ENCODE measurements around the gene IL17RD.
A peak's percentile ranks its signal among the peaks of the same experiment; 100 is the strongest.

Gene IL17RD

DNA sequence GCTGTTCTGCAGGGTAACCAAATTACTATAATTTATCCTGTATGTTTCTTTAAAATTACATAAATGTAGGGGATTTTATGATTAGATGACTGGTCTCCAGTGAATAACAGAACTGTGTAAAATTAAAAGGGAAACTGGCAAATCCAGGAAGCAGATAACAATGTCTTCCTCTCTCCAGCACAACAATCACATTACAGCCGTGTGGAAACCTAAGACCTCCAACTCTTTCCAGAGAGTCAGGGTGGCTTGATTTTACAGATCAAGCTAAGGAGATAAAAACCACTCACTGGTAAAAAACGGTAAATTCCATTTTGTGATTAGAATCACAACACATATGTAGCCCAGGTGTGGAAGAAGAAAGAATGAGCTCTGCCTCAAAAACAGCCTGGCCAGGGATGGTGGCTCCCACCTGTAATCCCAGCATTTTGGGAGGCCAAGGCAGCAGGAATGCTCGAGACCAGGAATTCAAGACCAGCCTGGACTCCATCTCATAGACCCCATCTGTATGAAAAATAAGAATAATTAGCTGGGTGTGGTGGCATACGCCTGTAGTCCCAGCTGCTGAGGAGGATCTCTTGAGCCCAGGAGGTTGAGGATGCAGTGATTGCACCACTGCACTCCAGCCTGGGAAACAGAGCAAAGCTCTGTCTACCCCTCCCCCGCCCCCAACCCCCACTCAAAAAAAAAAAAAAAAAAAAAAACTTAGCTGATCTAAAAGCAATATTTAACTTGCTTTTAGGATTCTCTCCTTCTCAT lies 29.0 kb downstream of the IL17RD start:
- H3K27me3 ChIP-seq (ENCODE audit: insufficient read depth, low read length): no peaks in the 10 kb centered on the region
- H2AFZ ChIP-seq (ENCODE audit: insufficient read depth, low read length, poor library complexity): no peak overlapping the region
- H3K4me1 ChIP-seq (ENCODE audit: control insufficient read depth in 1 of 2, insufficient read depth in 2 of 2, low read length in 2 of 2): peaks cover 2% of the 10 kb centered on the region in 2 experiments
- H2BK12ac ChIP-seq (ENCODE audit: low read length): no peak overlapping the region
- DNase-seq: no peak
- H2BK5ac ChIP-seq (ENCODE audit: low read depth, low read length, poor library complexity): no peak overlapping the region
- H3K4ac ChIP-seq (ENCODE audit: low read depth, low read length): no peak overlapping the region
- no peak overlapping the region for H2BK120ac ChIP-seq (ENCODE audit: insufficient read depth, low read length, poor library complexity)
- WGBS (ENCODE audit: extremely low coverage, insufficient coverage, insufficient read length): no CpG with 5 or more reads among the region's 5 CpGs
- H3K9ac ChIP-seq (ENCODE audit: low read length): no peak overlapping the region
- H3K4me2 ChIP-seq (ENCODE audit: low read length): no peak overlapping the region
- no peak overlapping the region for H3K18ac ChIP-seq (ENCODE audit: low read length)
- H3K79me1 ChIP-seq (ENCODE audit: low read length): peaks cover 2% of the 10 kb centered on the region
- no peak overlapping the region for H4K91ac ChIP-seq (ENCODE audit: low read depth, low read length)
- H4K8ac ChIP-seq (ENCODE audit: low read depth, low read length): no peak overlapping the region
- H3K4me3 ChIP-seq (ENCODE audit: low read depth, low read length): no peak overlapping the region
- no peak overlapping the region for H3K27ac ChIP-seq (ENCODE audit: low read depth, low read length)
- H3K79me2 ChIP-seq (ENCODE audit: control insufficient read depth, insufficient read depth, low read length, poor library complexity): no peaks in the 10 kb centered on the region
- no peak overlapping the region for H2AK5ac ChIP-seq (ENCODE audit: low read length)
- no peak overlapping the region for H4K12ac ChIP-seq (ENCODE audit: low read depth, low read length)
- no peaks in the 10 kb centered on the region for H3K9me3 ChIP-seq (ENCODE audit: insufficient read depth, low read depth, low read length)
- H3K23ac ChIP-seq (ENCODE audit: low read length): no peak overlapping the region
- H3K36me3 ChIP-seq (ENCODE audit: control insufficient read depth in 1 of 2, insufficient read depth in 2 of 2, low read length in 2 of 2): no peaks in the 10 kb centered on the region
- no peak overlapping the region for H3K14ac ChIP-seq (ENCODE audit: low read length)

DNA sequence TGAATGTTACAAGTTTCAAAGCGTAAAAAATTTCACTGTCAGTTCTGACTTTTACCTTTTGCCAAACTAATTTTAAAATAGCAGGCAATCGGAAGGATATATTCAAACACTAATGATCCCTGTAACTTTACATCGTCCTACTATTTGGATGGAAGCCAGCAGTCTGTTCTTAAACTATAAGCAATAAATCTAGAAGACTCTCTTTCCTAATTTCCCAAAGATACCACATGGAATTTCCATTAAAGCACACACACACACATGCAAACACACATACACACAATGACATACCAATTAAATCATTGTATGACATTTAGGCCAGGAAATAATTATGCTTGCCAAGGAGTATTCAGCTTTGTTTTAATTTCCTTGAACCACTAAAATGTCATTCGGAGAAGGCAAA lies 32.0 kb downstream of the IL17RD start:
- Histone ChIP-seq H4K12ac (ENCODE audit: low read depth, low read length) (no peak overlapping the region), H3K4ac (ENCODE audit: low read depth, low read length) (no peak overlapping the region), H2AFZ (ENCODE audit: insufficient read depth, low read length, poor library complexity) (no peak overlapping the region), H3K36me3 (ENCODE audit: control insufficient read depth in 1 of 2, insufficient read depth in 2 of 2, low read length in 2 of 2) (no peaks in the 10 kb centered on the region), H3K79me2 (ENCODE audit: control insufficient read depth, insufficient read depth, low read length, poor library complexity) (no peaks in the 10 kb centered on the region), H3K9ac (ENCODE audit: low read length) (no peak overlapping the region), H3K4me2 (ENCODE audit: low read length) (no peak overlapping the region), H3K9me3 (ENCODE audit: insufficient read depth, low read depth, low read length) (no peaks in the 10 kb centered on the region), H3K27me3 (ENCODE audit: insufficient read depth, low read length) (no peaks in the 10 kb centered on the region), H3K14ac (ENCODE audit: low read length) (no peak overlapping the region), H4K8ac (ENCODE audit: low read depth, low read length) (no peak overlapping the region), H2BK120ac (ENCODE audit: insufficient read depth, low read length, poor library complexity) (no peak overlapping the region), H3K4me1 (ENCODE audit: control insufficient read depth in 1 of 2, insufficient read depth in 2 of 2, low read length in 2 of 2) (peaks cover 12 to 13% of the 10 kb centered on the region in 2 experiments), H3K4me3 (ENCODE audit: low read depth, low read length) (no peak overlapping the region), H2BK12ac (ENCODE audit: low read length) (no peak overlapping the region), H3K79me1 (ENCODE audit: low read length) (peaks cover 6% of the 10 kb centered on the region), H3K18ac (ENCODE audit: low read length) (no peak overlapping the region), H3K27ac (ENCODE audit: low read depth, low read length) (no peak overlapping the region), H2AK5ac (ENCODE audit: low read length) (no peak overlapping the region), H4K91ac (ENCODE audit: low read depth, low read length) (no peak overlapping the region), H2BK5ac (ENCODE audit: low read depth, low read length, poor library complexity) (no peak overlapping the region), H3K23ac (ENCODE audit: low read length) (no peak overlapping the region)
- WGBS (ENCODE audit: extremely low coverage, insufficient coverage, insufficient read length): no CpG with 5 or more reads among the region's 4 CpGs
- no peak for DNase-seq

DNA sequence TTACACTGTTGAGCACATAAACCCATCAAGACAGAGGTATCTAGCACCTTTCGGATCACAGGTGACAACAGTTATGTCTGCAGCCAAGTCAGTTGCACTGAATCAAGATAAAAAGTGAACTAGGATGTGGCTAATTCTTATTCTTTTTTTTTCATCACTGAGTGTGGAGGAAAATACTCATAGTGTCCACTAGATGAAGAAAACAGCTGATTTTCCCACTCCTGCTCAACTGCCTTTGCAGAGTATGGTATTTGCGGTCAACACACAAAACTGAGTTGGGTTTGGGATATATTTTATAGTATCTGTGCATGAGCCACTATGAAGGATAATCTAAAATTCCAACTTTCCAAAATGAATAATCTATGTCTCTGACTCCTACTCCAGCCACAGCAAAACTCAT lies 32.5 kb downstream of the IL17RD start:
- H2BK12ac ChIP-seq (ENCODE audit: low read length): no peak overlapping the region
- no peak overlapping the region for H3K4me3 ChIP-seq (ENCODE audit: low read depth, low read length)
- peaks cover 6% of the 10 kb centered on the region for H3K79me1 ChIP-seq (ENCODE audit: low read length)
- no peaks in the 10 kb centered on the region for H3K36me3 ChIP-seq (ENCODE audit: control insufficient read depth in 1 of 2, insufficient read depth in 2 of 2, low read length in 2 of 2)
- H3K9me3 ChIP-seq (ENCODE audit: insufficient read depth, low read depth, low read length): no peaks in the 10 kb centered on the region
- no peak overlapping the region for H3K27ac ChIP-seq (ENCODE audit: low read depth, low read length)
- H2BK120ac ChIP-seq (ENCODE audit: insufficient read depth, low read length, poor library complexity): no peak overlapping the region
- no peak overlapping the region for H3K4me2 ChIP-seq (ENCODE audit: low read length)
- H3K18ac ChIP-seq (ENCODE audit: low read length): no peak overlapping the region
- H3K4me1 ChIP-seq (ENCODE audit: control insufficient read depth in 1 of 2, insufficient read depth in 2 of 2, low read length in 2 of 2): peaks cover 16 to 18% of the 10 kb centered on the region in 2 experiments
- H3K27me3 ChIP-seq (ENCODE audit: insufficient read depth, low read length): no peaks in the 10 kb centered on the region
- H3K14ac ChIP-seq (ENCODE audit: low read length): no peak overlapping the region
- H2BK5ac ChIP-seq (ENCODE audit: low read depth, low read length, poor library complexity): no peak overlapping the region
- H4K91ac ChIP-seq (ENCODE audit: low read depth, low read length): no peak overlapping the region
- no peak overlapping the region for H4K8ac ChIP-seq (ENCODE audit: low read depth, low read length)
- H3K23ac ChIP-seq (ENCODE audit: low read length): no peak overlapping the region
- no peaks in the 10 kb centered on the region for H3K79me2 ChIP-seq (ENCODE audit: control insufficient read depth, insufficient read depth, low read length, poor library complexity)
- H2AFZ ChIP-seq (ENCODE audit: insufficient read depth, low read length, poor library complexity): no peak overlapping the region
- no peak overlapping the region for H4K12ac ChIP-seq (ENCODE audit: low read depth, low read length)
- DNase-seq: no peak
- H3K4ac ChIP-seq (ENCODE audit: low read depth, low read length): no peak overlapping the region
- WGBS (ENCODE audit: extremely low coverage, insufficient coverage, insufficient read length): no CpG with 5 or more reads among the region's 2 CpGs
- H3K9ac ChIP-seq (ENCODE audit: low read length): no peak overlapping the region
- no peak overlapping the region for H2AK5ac ChIP-seq (ENCODE audit: low read length)

GRCh38 chr3:57131210-57131588 lies 34.0 kb downstream of the IL17RD start:
- no peak overlapping the region for H4K12ac ChIP-seq (ENCODE audit: low read depth, low read length)
- H3K79me2 ChIP-seq (ENCODE audit: control insufficient read depth, insufficient read depth, low read length, poor library complexity): no peaks in the 10 kb centered on the region
- DNase-seq: no peak
- H3K23ac ChIP-seq (ENCODE audit: low read length): no peak overlapping the region
- peaks cover 21 to 23% of the 10 kb centered on the region in 2 experiments for H3K4me1 ChIP-seq (ENCODE audit: control insufficient read depth in 1 of 2, insufficient read depth in 2 of 2, low read length in 2 of 2)
- peaks cover 6% of the 10 kb centered on the region for H3K79me1 ChIP-seq (ENCODE audit: low read length)
- no peak overlapping the region for H3K14ac ChIP-seq (ENCODE audit: low read length)
- no peak overlapping the region for H2BK120ac ChIP-seq (ENCODE audit: insufficient read depth, low read length, poor library complexity)
- H3K4me3 ChIP-seq (ENCODE audit: low read depth, low read length): no peak overlapping the region
- H2AK5ac ChIP-seq (ENCODE audit: low read length): no peak overlapping the region
- H3K18ac ChIP-seq (ENCODE audit: low read length): no peak overlapping the region
- H2AFZ ChIP-seq (ENCODE audit: insufficient read depth, low read length, poor library complexity): no peak overlapping the region
- no peak overlapping the region for H4K91ac ChIP-seq (ENCODE audit: low read depth, low read length)
- no CpG with 5 or more reads among the region's 4 CpGs for WGBS (ENCODE audit: extremely low coverage, insufficient coverage, insufficient read length)
- no peaks in the 10 kb centered on the region for H3K27me3 ChIP-seq (ENCODE audit: insufficient read depth, low read length)
- H4K8ac ChIP-seq (ENCODE audit: low read depth, low read length): no peak overlapping the region
- no peak overlapping the region for H3K27ac ChIP-seq (ENCODE audit: low read depth, low read length)
- peak overlapping the region; percentile 44 for H3K4me2 ChIP-seq (ENCODE audit: low read length)
- no peak overlapping the region for H3K9ac ChIP-seq (ENCODE audit: low read length)
- no peaks in the 10 kb centered on the region for H3K36me3 ChIP-seq (ENCODE audit: control insufficient read depth in 1 of 2, insufficient read depth in 2 of 2, low read length in 2 of 2)
- no peak overlapping the region for H2BK5ac ChIP-seq (ENCODE audit: low read depth, low read length, poor library complexity)
- no peaks in the 10 kb centered on the region for H3K9me3 ChIP-seq (ENCODE audit: insufficient read depth, low read depth, low read length)
- peak overlapping the region; percentile 15 for H2BK12ac ChIP-seq (ENCODE audit: low read length)
- H3K4ac ChIP-seq (ENCODE audit: low read depth, low read length): no peak overlapping the region

Data from trophoblast cell (in vitro differentiated cells and primary cell).